RWPE1 (cell line): ENCODE data around the gene EYA4.

Experiments used
- CTCF ChIA-PET: fragments of 350-600 bp; sonication (Branson Sonifier 250); formaldehyde crosslinking; extraction: SDS; loops from one replicate; lab custom pipeline; 2021; lab: Yijun Ruan, JAX
- POLR2A ChIA-PET: fragments of 400-600 bp; formaldehyde crosslinking; extraction: SDS; loops from one replicate; lab custom pipeline; 2020; ENCODE audit warnings: antibody characterized with exemption; ENCODE audit not compliant: low non-redundant PET; lab: Yijun Ruan, JAX
- DNase-seq: peaks from one replicate; pipeline ENCODE4 v3.0.0; 2012; ENCODE audit warnings: low spot score
- H3K27ac ChIP-seq: fragments of 450-650 bp; 2 replicates; pipeline ENCODE4 v1.5.1; 2017
- CTCF ChIP-seq: fragments of 450-650 bp; conservative IDR thresholded peaks from 2 replicates; pipeline ENCODE4 v1.5.1; 2017; ENCODE audit warnings: low read depth, mild to moderate bottlenecking

EYA4 gene

DNA sequence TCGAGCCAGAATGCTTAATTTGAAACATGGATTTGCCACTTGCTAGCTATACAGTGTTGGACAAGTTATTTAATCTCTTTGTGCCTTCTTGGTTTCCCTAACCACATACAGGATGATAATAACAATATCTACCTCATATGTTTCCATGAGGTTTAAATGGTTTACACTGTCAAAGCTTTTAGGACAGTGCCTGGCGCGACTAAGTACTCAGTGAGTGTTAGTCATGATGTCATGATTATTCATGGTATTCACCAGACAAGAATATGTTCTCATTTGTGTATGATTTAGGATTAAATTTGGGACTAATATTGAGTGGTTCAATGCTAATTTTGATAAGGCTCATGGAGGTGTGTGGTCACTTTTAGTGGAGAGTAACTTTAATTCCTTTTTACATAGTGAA lies 167.4 kb downstream of the EYA4 start:
- CTCF ChIA-PET = no interaction called here
- H3K27ac ChIP-seq = no peak overlapping the region

GRCh38 chr6:133410638-133411435 lies 169.7 kb downstream of the EYA4 start:
- CTCF ChIA-PET = no interaction called here
- POLR2A ChIA-PET = no interaction called here
- no peak overlapping the region for H3K27ac ChIP-seq
- DNase-seq = no peak
- no peak for TF ChIP-seq CTCF

More for the DNA sequence above, 167.4 kb downstream of the EYA4 start:
- POLR2A ChIA-PET = no interaction called here
- no peak for TF ChIP-seq CTCF
- DNase-seq = no peak

DNA sequence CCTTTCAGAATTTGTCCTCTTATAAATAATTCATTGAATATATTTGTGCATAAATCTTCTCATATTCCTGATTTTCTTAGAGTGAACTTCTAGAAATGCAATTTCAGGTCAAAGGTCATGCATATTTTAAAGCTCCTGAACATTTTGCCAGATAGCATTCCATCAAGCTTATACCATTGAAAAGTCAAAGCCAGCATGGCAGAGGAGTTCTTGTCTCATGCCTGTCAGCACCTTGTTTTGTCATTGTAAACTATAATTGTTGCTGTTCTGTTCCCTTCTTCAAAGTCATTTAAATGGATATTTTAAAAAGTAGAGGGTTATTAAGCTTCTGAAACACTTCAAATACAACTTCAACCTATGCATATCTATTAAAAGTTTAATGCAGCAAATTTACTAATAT lies 170.6 kb downstream of the EYA4 start:
- DNase-seq = no peak
- TF ChIP-seq CTCF = no peak
- ChIA-PET CTCF (no interaction called here), POLR2A (no interaction called here)
- no peak overlapping the region for H3K27ac ChIP-seq

DNA sequence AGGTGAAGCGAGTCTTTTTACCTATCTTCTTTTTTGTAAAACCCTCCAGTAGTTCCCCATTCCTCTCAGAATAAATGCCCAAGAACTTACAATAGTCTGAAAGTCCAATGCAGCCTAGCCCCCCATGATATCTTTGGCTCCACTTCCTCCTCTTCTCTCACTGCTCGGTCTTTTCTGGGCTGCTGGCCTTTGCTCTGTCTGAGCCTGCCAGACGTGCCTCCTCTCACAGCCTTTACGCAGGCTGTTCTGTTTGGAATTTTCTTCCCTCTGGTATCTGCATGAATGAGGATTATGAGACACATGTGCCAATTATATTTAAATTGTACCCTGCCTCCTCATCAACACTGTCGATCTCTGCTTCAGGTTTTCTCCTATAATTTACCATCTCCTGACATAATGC lies 174.1 kb downstream of the EYA4 start:
- ChIA-PET POLR2A (no interaction called here), CTCF (no interaction called here)
- no peak for DNase-seq
- H3K27ac ChIP-seq = no peak overlapping the region
- TF ChIP-seq CTCF = no peak

DNA sequence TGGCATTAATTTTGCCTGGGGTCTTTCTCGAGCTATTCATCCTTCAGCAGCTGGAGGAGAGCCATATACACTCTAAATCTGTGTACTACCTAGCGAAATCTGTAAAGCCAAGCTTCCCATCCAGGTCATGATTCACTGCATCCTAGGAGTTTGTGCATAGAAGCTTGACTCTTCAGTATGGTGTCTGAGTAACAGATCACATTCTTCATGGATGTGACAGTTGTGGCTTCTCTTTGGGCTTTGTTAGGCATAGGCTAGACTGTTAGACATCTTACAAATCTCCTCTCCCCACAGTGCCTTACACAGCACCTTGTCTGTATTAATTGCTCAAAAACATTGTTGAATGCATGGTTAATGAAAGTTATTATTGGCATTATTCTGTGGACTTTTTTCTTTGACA lies 177.0 kb downstream of the EYA4 start:
- ChIA-PET POLR2A (no interaction called here), CTCF (no interaction called here)
- DNase-seq = no peak
- H3K27ac ChIP-seq = no peak overlapping the region
- no peak for TF ChIP-seq CTCF

- no peak for DNase-seq
- ChIA-PET CTCF (no interaction called here), POLR2A (no interaction called here)
- no peak overlapping the region for H3K27ac ChIP-seq
- no peak for TF ChIP-seq CTCF
These were observed 182.1 kb downstream of the EYA4 start for GRCh38 chr6:133423242-133423641.
